ENCODE measurements around the gene FJX1. TPM values are rescaled to one million over a fixed set of nuclear protein-coding genes. Genes with fewer than 3 reads are reported as not detected.

Gene FJX1
- total and polyA plus RNA-seq, 2 experiments from 2014 or later, result 9.4 to 16.1 TPM

DNA sequence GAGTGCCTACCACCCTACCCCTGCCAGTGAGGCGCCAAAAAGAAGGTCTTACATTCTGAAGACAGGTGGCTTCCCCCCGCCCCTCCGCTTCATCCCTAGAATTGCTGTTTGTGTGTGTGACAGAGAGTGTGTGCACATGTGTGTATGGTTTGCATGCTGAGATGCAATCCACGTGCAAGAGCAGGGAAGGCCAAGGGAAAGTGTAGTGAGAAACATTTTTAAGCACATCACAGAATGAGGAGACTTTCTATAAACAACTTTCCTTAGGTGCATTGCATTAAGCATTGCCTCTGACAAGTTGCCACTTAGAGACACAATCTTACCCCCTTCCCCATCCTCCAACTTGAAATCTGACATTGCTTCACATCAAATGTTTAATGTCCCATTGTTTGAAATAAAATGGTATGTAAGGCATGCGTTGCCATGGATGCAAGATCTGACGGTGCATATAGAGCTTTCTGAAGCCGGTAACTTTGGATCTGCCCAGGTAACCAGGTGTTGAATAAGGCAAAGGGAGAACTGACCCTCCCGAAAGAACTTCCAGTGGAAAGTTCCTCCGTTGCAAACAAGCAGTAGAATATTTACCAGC lies 21.4 kb downstream of the FJX1 start:
- no peaks in the 10 kb centered on the region for H3K27me3 Mint-ChIP-seq (ENCODE audit: insufficient read depth, low read depth, poor library complexity)
- Histone ChIP-seq H3K9me2 (ENCODE audit: insufficient read depth) (no peaks in the 10 kb centered on the region), H3K4me2 (peak overlapping the region; percentile 61), H3K36me3 (ENCODE audit: insufficient read depth) (no peaks in the 10 kb centered on the region), H3K79me2 (replicated peaks; ENCODE audit: insufficient read depth) (no peaks in the 10 kb centered on the region), H3K27me3 (ENCODE audit: insufficient read depth) (no peaks in the 10 kb centered on the region), H3K27ac (ENCODE audit: low read depth) (no peak overlapping the region), H3F3A (replicated peaks; ENCODE audit: low read depth) (no peaks in the 10 kb centered on the region), H4K20me1 (replicated peaks; ENCODE audit: insufficient read depth) (no peaks in the 10 kb centered on the region), H3K4me1 (ENCODE audit: insufficient read depth) (peaks cover 20% of the 10 kb centered on the region), H3K4me3 (0 out of 2 replicates have a peak overlapping the region, but pooled peaks have one; percentile 9), H2AFZ (no peak overlapping the region)
- no peaks in the 10 kb centered on the region for H3K36me3 Mint-ChIP-seq (ENCODE audit: low read depth)
- TF ChIP-seq, protein P1, sequence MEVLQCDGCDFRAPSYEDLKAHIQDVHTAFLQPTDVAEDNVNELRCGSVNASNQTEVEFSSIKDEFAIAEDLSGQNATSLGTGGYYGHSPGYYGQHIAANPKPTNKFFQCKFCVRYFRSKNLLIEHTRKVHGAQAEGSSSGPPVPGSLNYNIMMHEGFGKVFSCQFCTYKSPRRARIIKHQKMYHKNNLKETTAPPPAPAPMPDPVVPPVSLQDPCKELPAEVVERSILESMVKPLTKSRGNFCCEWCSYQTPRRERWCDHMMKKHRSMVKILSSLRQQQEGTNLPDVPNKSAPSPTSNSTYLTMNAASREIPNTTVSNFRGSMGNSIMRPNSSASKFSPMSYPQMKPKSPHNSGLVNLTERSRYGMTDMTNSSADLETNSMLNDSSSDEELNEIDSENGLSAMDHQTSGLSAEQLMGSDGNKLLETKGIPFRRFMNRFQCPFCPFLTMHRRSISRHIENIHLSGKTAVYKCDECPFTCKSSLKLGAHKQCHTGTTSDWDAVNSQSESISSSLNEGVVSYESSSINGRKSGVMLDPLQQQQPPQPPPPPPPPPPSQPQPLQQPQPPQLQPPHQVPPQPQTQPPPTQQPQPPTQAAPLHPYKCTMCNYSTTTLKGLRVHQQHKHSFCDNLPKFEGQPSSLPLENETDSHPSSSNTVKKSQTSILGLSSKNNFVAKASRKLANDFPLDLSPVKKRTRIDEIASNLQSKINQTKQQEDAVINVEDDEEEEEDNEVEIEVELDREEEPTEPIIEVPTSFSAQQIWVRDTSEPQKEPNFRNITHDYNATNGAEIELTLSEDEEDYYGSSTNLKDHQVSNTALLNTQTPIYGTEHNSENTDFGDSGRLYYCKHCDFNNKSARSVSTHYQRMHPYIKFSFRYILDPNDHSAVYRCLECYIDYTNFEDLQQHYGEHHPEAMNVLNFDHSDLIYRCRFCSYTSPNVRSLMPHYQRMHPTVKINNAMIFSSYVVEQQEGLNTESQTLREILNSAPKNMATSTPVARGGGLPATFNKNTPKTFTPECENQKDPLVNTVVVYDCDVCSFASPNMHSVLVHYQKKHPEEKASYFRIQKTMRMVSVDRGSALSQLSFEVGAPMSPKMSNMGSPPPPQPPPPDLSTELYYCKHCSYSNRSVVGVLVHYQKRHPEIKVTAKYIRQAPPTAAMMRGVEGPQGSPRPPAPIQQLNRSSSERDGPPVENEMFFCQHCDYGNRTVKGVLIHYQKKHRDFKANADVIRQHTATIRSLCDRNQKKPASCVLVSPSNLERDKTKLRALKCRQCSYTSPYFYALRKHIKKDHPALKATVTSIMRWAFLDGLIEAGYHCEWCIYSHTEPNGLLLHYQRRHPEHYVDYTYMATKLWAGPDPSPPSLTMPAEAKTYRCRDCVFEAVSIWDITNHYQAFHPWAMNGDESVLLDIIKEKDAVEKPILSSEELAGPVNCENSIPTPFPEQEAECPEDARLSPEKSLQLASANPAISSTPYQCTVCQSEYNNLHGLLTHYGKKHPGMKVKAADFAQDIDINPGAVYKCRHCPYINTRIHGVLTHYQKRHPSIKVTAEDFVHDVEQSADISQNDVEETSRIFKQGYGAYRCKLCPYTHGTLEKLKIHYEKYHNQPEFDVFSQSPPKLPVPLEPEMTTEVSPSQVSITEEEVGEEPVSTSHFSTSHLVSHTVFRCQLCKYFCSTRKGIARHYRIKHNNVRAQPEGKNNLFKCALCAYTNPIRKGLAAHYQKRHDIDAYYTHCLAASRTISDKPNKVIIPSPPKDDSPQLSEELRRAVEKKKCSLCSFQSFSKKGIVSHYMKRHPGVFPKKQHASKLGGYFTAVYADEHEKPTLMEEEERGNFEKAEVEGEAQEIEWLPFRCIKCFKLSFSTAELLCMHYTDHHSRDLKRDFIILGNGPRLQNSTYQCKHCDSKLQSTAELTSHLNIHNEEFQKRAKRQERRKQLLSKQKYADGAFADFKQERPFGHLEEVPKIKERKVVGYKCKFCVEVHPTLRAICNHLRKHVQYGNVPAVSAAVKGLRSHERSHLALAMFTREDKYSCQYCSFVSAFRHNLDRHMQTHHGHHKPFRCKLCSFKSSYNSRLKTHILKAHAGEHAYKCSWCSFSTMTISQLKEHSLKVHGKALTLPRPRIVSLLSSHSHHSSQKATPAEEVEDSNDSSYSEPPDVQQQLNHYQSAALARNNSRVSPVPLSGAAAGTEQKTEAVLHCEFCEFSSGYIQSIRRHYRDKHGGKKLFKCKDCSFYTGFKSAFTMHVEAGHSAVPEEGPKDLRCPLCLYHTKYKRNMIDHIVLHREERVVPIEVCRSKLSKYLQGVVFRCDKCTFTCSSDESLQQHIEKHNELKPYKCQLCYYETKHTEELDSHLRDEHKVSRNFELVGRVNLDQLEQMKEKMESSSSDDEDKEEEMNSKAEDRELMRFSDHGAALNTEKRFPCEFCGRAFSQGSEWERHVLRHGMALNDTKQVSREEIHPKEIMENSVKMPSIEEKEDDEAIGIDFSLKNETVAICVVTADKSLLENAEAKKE (CRISPR knock-in tag; IDR thresholded peaks at IDR 0.05), result no peak
- TF ChIP-seq NANOG (IDR thresholded peaks at IDR 0.05; ENCODE audit: borderline replicate concordance), result no peak
- TF ChIP-seq CREB1 (CRISPR knock-in tag; IDR thresholded peaks at IDR 0.05; ENCODE audit: low read depth), result no peak
- TF ChIP-seq ZNF331 (CRISPR knock-in tag; IDR thresholded peaks at IDR 0.05; ENCODE audit: low read depth), result no peak
- no peak for TF ChIP-seq ZNF114 (CRISPR knock-in tag; IDR thresholded peaks at IDR 0.05)
- TF ChIP-seq, protein P2, sequence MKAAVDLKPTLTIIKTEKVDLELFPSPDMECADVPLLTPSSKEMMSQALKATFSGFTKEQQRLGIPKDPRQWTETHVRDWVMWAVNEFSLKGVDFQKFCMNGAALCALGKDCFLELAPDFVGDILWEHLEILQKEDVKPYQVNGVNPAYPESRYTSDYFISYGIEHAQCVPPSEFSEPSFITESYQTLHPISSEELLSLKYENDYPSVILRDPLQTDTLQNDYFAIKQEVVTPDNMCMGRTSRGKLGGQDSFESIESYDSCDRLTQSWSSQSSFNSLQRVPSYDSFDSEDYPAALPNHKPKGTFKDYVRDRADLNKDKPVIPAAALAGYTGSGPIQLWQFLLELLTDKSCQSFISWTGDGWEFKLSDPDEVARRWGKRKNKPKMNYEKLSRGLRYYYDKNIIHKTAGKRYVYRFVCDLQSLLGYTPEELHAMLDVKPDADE (IDR thresholded peaks at IDR 0.05), result no peak
- TF ChIP-seq POLR2AphosphoS5 (IDR thresholded peaks at IDR 0.05; ENCODE audit: low read depth), result no peak
- no peak for TF ChIP-seq STAT1 (IDR thresholded peaks at IDR 0.05; ENCODE audit: unreplicated experiment)
- ATAC-seq (peak; percentile 55; the same call in 2 of the 3 replicates), DNase-seq (ENCODE audit: low spot score) (peak; percentile 77)
- H3K4me1 Mint-ChIP-seq, result peaks cover 11% of the 10 kb centered on the region
- H3K27ac Mint-ChIP-seq, result peak overlapping the region; percentile 30; the same call in 1 of the 2 replicates
- H3K9me3 Mint-ChIP-seq, result no peaks in the 10 kb centered on the region
- H3K4me3 Mint-ChIP-seq, result no peak overlapping the region

All from GM23338 (cell line).